WERI-Rb-1 (cell line): Measurements from ENCODE around the gene SLC22A17.
A peak's percentile ranks its signal among the peaks of the same experiment; 100 is the strongest.

Experiments used
- DNase-seq: peaks from one replicate; pipeline ENCODE4 v3.0.0-alpha.2; 2020
- H3K27ac ChIP-seq: fragments of 250-450 bp; sonication (Bioruptor Pico); 2 replicates; pipeline ENCODE4 v1.5.1; 2020; ENCODE audit warnings: mild to moderate bottlenecking, moderate library complexity
- H3K27me3 ChIP-seq: fragments of 250-450 bp; sonication (Bioruptor Pico); 2 replicates; pipeline ENCODE4 v1.5.1; 2021; ENCODE audit warnings: mild to moderate bottlenecking, low read depth, moderate library complexity; ENCODE audit not compliant: insufficient read depth, severe bottlenecking
- H3K36me3 ChIP-seq: fragments of 250-450 bp; sonication (Bioruptor Pico); 2 replicates; pipeline ENCODE4 v1.5.1; 2020; ENCODE audit warnings: mild to moderate bottlenecking, moderate library complexity
- H3K4me3 ChIP-seq: 2 replicates; pipeline ENCODE4 v1.5.1; 2011; ENCODE audit warnings: low read depth, mild to moderate bottlenecking, control low read depth, low read length
- H3K9me3 ChIP-seq: fragments of 250-450 bp; sonication (Bioruptor Pico); 2 replicates; pipeline ENCODE4 v1.5.1; 2021; ENCODE audit warnings: mild to moderate bottlenecking, moderate library complexity; ENCODE audit not compliant: severe bottlenecking
- TF ChIP-seq, protein P1 (sequence below): IDR thresholded peaks from 2 replicates; pipeline ENCODE4 v1.5.1; 2011; ENCODE audit warnings: low read depth, mild to moderate bottlenecking, control low read depth, inconsistent platforms, low read length

SLC22A17 gene

DNA sequence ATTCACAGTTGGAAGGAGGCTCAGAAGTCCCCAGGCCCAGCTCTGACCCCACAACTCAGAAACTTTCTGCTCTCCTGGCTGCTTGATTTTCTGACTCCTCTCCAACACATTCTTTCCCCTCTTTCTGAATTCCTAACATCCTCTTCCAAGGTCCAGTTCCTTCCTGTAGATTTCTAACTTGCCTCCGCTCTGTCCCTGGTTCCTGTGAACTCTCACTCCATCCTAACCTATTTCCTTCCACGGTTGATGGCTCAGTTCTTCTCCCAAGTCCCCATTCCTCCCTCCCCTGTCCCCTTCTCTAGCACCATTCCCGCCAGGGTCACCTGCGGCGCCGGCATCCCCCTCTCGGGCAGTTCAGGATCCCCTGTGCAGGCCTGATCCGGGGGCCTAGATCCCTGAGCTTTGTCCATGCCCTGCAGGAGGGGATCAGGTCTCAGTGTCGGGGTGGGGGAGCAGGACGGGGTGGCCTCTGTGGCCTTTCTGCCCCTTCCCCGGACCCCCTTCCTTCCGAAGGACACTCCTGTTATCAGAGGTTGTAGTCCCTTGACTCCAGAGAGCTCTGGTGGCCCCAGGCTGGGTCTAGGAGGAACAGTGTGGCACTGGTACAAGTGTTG is 6.0 kb upstream of the SLC22A17 start:
- H3K9me3 ChIP-seq = no peaks in the 10 kb centered on the region
- H3K27ac ChIP-seq = peak overlapping the region; percentile 45
- no peak overlapping the region for H3K4me3 ChIP-seq
- H3K27me3 ChIP-seq = no peaks in the 10 kb centered on the region
- TF ChIP-seq, protein P1, sequence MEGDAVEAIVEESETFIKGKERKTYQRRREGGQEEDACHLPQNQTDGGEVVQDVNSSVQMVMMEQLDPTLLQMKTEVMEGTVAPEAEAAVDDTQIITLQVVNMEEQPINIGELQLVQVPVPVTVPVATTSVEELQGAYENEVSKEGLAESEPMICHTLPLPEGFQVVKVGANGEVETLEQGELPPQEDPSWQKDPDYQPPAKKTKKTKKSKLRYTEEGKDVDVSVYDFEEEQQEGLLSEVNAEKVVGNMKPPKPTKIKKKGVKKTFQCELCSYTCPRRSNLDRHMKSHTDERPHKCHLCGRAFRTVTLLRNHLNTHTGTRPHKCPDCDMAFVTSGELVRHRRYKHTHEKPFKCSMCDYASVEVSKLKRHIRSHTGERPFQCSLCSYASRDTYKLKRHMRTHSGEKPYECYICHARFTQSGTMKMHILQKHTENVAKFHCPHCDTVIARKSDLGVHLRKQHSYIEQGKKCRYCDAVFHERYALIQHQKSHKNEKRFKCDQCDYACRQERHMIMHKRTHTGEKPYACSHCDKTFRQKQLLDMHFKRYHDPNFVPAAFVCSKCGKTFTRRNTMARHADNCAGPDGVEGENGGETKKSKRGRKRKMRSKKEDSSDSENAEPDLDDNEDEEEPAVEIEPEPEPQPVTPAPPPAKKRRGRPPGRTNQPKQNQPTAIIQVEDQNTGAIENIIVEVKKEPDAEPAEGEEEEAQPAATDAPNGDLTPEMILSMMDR = no peak
- no peak for DNase-seq
- H3K36me3 ChIP-seq = peaks cover 60% of the 10 kb centered on the region

DNA sequence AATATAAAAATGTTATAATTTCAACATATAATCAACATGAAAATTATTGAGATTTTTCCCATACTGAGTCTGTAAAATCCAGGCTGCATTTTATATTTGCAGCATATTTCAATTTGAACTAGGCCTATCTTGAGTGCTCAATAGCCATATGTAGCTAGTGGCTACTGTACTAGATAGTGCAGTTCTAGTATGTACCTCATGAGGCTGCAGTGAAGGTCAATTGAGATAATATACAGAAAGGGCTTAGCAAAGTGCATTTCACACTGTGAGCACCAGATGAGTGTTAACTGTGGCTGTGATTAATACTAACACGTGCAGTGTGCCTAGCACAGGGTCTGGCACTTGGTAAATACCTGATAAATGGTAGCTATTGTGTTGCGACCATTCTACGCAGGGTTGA is 5.4 kb upstream of the SLC22A17 start:
- Histone ChIP-seq H3K36me3 (peaks cover 54% of the 10 kb centered on the region), H3K27me3 (no peaks in the 10 kb centered on the region), H3K27ac (peak overlapping the region; percentile 45), H3K9me3 (no peaks in the 10 kb centered on the region), H3K4me3 (no peak overlapping the region)
- DNase-seq = no peak
- TF ChIP-seq, protein P1 = no peak

DNA sequence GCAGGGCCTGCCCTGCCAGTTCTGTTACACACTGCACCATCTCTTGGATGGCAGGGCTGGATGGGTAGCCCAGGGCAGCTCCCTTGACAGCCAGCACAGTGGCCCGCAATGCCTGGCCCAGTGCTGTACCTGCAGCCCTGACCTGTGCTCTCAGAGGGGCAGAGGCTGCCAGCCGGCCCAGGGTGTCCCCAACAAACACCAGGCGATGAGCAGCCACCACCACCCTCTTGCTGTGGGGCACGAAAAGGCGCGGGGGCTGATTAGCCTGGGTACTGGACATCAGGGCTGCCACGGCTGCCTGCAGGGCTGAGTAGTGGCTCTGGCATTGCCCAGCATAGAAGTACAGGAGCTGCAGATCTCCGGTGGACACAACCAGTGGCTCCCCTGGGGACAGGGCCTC is 4.6 kb upstream of the SLC22A17 start:
- H3K9me3 ChIP-seq = no peaks in the 10 kb centered on the region
- TF ChIP-seq, protein P1 = no peak
- H3K27ac ChIP-seq = no peak overlapping the region
- H3K27me3 ChIP-seq = no peaks in the 10 kb centered on the region
- H3K4me3 ChIP-seq = no peak overlapping the region
- no peak for DNase-seq
- peaks cover 53% of the 10 kb centered on the region for H3K36me3 ChIP-seq

DNA sequence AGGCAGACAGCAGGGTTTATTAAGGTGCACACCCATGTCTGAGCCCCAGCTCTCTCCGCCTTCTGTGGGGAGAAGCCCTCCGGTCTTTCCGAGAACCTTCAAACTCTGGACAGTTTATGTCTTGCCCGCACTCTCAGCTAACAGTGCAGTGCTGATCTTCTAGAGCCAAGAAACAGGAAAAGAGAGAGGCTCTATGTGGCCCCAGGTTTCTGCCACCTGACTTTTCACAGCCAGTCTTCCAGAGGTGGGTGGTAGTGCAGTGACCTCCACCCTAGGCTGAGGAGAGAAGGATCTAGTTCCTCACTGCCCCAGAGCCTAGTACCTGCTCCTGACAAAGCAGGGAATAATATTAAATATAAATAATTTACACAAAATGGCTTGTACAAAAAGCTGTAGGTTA is 4.0 kb upstream of the SLC22A17 start:
- H3K4me3 ChIP-seq = no peak overlapping the region
- peaks cover 53% of the 10 kb centered on the region for H3K36me3 ChIP-seq
- H3K27ac ChIP-seq = no peak overlapping the region
- TF ChIP-seq, protein P1 = no peak
- H3K9me3 ChIP-seq = no peaks in the 10 kb centered on the region
- no peak for DNase-seq
- H3K27me3 ChIP-seq = no peaks in the 10 kb centered on the region

DNA sequence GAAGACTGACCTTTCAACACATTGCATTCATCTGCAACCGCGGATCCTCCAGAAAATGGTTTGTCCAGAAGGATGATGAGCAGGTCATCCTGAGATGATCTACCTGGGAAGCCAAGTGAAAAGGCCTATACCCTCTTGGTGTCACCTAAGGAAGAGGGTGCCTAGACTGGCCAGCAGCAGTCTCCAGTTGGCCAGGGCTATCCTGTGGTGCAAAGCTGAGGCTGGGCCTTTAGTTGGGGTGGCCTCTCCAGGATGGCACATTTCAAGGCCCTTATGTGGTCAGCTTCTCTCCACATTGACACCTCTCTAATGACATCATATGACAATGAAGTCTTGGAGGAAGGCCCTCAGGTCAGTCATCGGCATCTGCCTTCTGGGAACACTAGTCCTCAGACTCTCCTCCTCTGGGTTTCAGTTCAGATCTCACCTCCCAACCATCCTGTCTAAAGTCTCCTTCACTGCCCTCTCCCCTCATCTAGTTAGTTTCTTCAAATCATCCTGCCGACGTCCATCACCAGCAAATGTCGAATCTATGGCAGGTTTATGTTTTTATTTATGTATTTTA is 3.3 kb upstream of the SLC22A17 start:
- no peak for DNase-seq
- H3K36me3 ChIP-seq = peaks cover 50% of the 10 kb centered on the region
- no peaks in the 10 kb centered on the region for H3K27me3 ChIP-seq
- TF ChIP-seq, protein P1 = no peak
- no peak overlapping the region for H3K27ac ChIP-seq
- H3K9me3 ChIP-seq = no peaks in the 10 kb centered on the region
- H3K4me3 ChIP-seq = no peak overlapping the region

DNA sequence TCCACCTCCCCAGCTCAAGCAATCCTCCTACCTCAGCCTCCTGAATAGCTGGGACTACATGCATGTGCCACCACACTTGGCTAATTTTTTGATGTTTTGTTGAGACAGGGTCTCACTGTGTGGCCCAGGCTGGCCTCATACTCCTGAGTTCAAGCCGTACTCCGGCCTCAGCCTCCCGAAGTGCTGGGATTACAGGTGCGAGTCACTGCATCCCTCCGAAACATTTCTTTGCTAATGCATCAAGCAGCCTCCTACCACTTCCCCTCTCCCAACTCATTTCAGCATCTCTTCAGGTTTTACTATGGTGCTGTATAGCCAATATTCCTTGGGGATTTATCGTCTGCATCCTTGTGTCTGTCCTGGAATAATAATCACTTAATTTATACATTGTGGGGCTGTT is 2.3 kb upstream of the SLC22A17 start:
- no peaks in the 10 kb centered on the region for H3K9me3 ChIP-seq
- no peaks in the 10 kb centered on the region for H3K27me3 ChIP-seq
- TF ChIP-seq, protein P1 = no peak
- H3K36me3 ChIP-seq = peaks cover 43% of the 10 kb centered on the region
- no peak overlapping the region for H3K4me3 ChIP-seq
- DNase-seq = no peak
- H3K27ac ChIP-seq = no peak overlapping the region
